OCI-LY1 (cell line): ENCODE data around the gene DEAF1.

ENCODE experiments used
- H2AFZ ChIP-seq: fragments of 200-600 bp; sonication (generic), shearing (Covaris generic); 2 replicates; pipeline ENCODE4 v1.6.0; 2014; ENCODE audit warnings: antibody characterized with exemption, mild to moderate bottlenecking, low read length
- H3F3A ChIP-seq: fragments of 200-600 bp; sonication (generic), shearing (Covaris generic); 2 replicates; pipeline ENCODE4 v1.6.0; 2014; ENCODE audit warnings: mild to moderate bottlenecking, antibody characterized with exemption, low read length, moderate library complexity; ENCODE audit not compliant: insufficient read depth
- H3K27ac ChIP-seq: fragments of 200-600 bp; sonication (generic); 2 replicates; pipeline ENCODE4 v1.5.1; 2014; ENCODE audit warnings: low read length, mixed run types, mild to moderate bottlenecking, low read depth; ENCODE audit not compliant: poor library complexity, severe bottlenecking
- H3K27me3 ChIP-seq: fragments of 200-600 bp; sonication (generic); 2 replicates; pipeline ENCODE4 v1.6.0; 2014; ENCODE audit warnings: antibody characterized with exemption, mild to moderate bottlenecking, low read length, moderate library complexity; ENCODE audit not compliant: insufficient read depth
- H3K36me3 ChIP-seq: fragments of 200-600 bp; sonication (generic); 2 replicates; pipeline ENCODE4 v1.6.1; 2014; ENCODE audit warnings: mild to moderate bottlenecking, antibody characterized with exemption, low read length, moderate library complexity, mixed read lengths; ENCODE audit not compliant: insufficient read depth
- H3K4me1 ChIP-seq: fragments of 200-600 bp; sonication (generic); 2 replicates; pipeline ENCODE4 v1.5.1; 2014; ENCODE audit warnings: mild to moderate bottlenecking, low read length, moderate library complexity; ENCODE audit not compliant: insufficient read depth, severe bottlenecking
- H3K4me2 ChIP-seq: fragments of 200-600 bp; sonication (generic), shearing (Covaris generic); 2 replicates; pipeline ENCODE4 v1.6.1; 2014; ENCODE audit warnings: low read length
- H3K4me3 ChIP-seq: fragments of 200-600 bp; sonication (generic); 2 replicates; pipeline ENCODE4 v1.5.1; 2014; ENCODE audit warnings: low read length, low read depth, mild to moderate bottlenecking, mixed read lengths; ENCODE audit not compliant: poor library complexity, severe bottlenecking
- H3K79me2 ChIP-seq: fragments of 200-600 bp; shearing (Covaris generic); 2 replicates; pipeline ENCODE4 v1.6.1; 2016; ENCODE audit warnings: mixed run types, low read length, mixed read lengths; ENCODE audit not compliant: insufficient read depth
- H3K9ac ChIP-seq: fragments of 200-600 bp; sonication (generic), shearing (Covaris generic); 2 replicates; pipeline ENCODE4 v1.6.1; 2014; ENCODE audit warnings: mild to moderate bottlenecking, low read length, mixed read lengths
- H3K9me2 ChIP-seq: fragments of 200-600 bp; sonication (generic), shearing (Covaris generic); 2 replicates; pipeline ENCODE4 v1.6.1; 2014; ENCODE audit warnings: low read depth, mild to moderate bottlenecking, low read length, mixed read lengths
- H3K9me3 ChIP-seq: fragments of 200-600 bp; shearing (Covaris generic); 2 replicates; pipeline ENCODE4 v1.6.1; 2014; ENCODE audit warnings: low read length, mixed read lengths
- H4K20me1 ChIP-seq: fragments of 200-600 bp; sonication (generic), shearing (Covaris generic); 2 replicates; pipeline ENCODE4 v1.6.0; 2016; ENCODE audit warnings: mild to moderate bottlenecking, low read length; ENCODE audit not compliant: insufficient read depth
- EZH2 ChIP-seq: fragments of 200-600 bp; sonication (generic), shearing (Covaris generic); IDR thresholded peaks from 2 replicates; pipeline ENCODE4 v1.8.0; 2017; ENCODE audit warnings: borderline replicate concordance, mixed run types, mild to moderate bottlenecking, antibody characterized with exemption, low read length, moderate library complexity, mixed read lengths
- TF ChIP-seq, protein P1 (sequence below): fragments of 200-600 bp; sonication (generic), shearing (Covaris generic); IDR thresholded peaks from 2 replicates; pipeline ENCODE4 v1.5.1; 2017; ENCODE audit warnings: mild to moderate bottlenecking, antibody characterized with exemption, low read length, moderate library complexity, mixed read lengths

DEAF1 gene

DNA sequence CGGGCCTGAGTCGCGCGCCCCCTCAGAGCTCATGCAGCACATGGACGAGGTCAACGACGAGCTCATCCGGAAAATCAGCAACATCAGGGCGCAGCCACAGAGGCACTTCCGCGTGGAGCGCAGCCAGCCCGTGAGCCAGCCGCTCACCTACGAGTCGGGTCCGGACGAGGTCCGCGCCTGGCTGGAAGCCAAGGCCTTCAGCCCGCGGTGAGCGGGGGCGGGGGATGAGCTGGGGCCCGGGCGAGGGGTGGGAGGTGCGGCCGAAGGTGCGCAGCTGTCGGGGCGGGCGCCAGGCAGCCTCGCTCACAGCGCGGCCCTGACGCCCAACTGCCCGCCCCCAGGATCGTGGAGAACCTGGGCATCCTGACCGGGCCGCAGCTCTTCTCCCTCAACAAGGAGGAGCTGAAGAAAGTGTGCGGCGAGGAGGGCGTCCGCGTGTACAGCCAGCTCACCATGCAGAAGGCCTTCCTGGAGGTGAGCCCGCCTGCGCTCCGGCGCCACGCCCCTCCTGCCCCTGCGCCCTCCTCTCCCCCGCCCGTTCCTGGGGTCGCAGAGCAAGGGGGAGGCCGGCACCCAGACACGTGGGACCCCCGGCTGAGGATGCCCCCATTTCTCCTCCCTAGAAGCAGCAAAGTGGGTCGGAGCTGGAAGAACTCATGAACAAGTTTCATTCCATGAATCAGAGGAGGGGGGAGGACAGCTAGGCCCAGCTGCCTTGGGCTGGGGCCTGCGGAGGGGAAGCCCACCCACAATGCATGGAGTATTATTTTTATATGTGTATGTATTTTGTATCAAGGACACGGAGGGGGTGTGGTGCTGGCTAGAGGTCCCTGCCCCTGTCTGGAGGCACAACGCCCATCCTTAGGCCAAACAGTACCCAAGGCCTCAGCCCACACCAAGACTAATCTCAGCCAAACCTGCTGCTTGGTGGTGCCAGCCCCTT, 31.5 kb upstream of the DEAF1 start:
- peak overlapping the region; percentile 66 for H3K4me3 ChIP-seq
- H3K36me3 ChIP-seq = no peaks in the 10 kb centered on the region
- peak overlapping the region; percentile 69 for H3K4me2 ChIP-seq
- H3K4me1 ChIP-seq = peaks cover 47% of the 10 kb centered on the region
- no peaks in the 10 kb centered on the region for H3K79me2 ChIP-seq
- no peaks in the 10 kb centered on the region for H3K9me2 ChIP-seq
- peaks cover 4% of the 10 kb centered on the region; the same call in 1 of the 2 replicates for H3K27me3 ChIP-seq
- H4K20me1 ChIP-seq = no peaks in the 10 kb centered on the region
- no peak overlapping the region for H2AFZ ChIP-seq
- peak overlapping the region; percentile 74 for H3K9ac ChIP-seq
- 0 out of 2 replicates have a peak, but pooled peaks cover 5% of the 10 kb centered on the region for H3F3A ChIP-seq
- H3K9me3 ChIP-seq = no peaks in the 10 kb centered on the region
- H3K27ac ChIP-seq = peak overlapping the region; percentile 57
- TF ChIP-seq, protein P1, sequence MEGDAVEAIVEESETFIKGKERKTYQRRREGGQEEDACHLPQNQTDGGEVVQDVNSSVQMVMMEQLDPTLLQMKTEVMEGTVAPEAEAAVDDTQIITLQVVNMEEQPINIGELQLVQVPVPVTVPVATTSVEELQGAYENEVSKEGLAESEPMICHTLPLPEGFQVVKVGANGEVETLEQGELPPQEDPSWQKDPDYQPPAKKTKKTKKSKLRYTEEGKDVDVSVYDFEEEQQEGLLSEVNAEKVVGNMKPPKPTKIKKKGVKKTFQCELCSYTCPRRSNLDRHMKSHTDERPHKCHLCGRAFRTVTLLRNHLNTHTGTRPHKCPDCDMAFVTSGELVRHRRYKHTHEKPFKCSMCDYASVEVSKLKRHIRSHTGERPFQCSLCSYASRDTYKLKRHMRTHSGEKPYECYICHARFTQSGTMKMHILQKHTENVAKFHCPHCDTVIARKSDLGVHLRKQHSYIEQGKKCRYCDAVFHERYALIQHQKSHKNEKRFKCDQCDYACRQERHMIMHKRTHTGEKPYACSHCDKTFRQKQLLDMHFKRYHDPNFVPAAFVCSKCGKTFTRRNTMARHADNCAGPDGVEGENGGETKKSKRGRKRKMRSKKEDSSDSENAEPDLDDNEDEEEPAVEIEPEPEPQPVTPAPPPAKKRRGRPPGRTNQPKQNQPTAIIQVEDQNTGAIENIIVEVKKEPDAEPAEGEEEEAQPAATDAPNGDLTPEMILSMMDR = no peak
- TF ChIP-seq EZH2 = no peak

DNA sequence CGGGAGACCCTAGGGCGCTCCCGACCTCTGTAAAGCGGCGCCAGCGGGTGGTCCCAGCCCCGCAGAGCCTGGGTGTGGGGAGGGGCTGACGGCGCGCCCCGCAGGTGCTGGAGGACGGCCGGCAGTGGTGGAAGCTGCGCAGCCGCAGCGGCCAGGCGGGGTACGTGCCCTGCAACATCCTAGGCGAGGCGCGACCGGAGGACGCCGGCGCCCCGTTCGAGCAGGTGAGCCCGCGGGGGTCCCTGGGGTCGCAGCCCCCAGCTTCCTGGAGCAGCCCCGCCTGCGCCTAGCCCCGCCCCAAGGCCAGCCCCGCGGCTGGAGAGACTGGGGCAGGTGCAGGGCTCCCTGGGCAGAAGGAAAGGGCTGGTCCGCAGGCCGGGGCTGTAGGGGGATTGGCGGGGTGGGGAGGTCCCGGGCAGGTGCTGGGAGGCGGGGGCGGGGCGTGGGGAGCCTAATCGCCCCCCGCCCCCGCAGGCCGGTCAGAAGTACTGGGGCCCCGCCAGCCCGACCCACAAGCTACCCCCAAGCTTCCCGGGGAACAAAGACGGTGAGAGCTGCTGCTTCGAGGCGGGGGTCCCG, 30.7 kb upstream of the DEAF1 start:
- Histone ChIP-seq H3K79me2 (no peaks in the 10 kb centered on the region), H3K9me3 (no peaks in the 10 kb centered on the region), H2AFZ (no peak overlapping the region), H3K27ac (peak overlapping the region; percentile 57), H3K9ac (peak overlapping the region; percentile 74), H3F3A (0 out of 2 replicates have a peak, but pooled peaks cover 5% of the 10 kb centered on the region), H3K9me2 (no peaks in the 10 kb centered on the region), H3K27me3 (peaks cover 4% of the 10 kb centered on the region; the same call in 1 of the 2 replicates), H3K4me1 (peaks cover 55% of the 10 kb centered on the region), H4K20me1 (no peaks in the 10 kb centered on the region), H3K4me2 (peak overlapping the region; percentile 69), H3K4me3 (peak overlapping the region; percentile 66), H3K36me3 (no peaks in the 10 kb centered on the region)
- TF ChIP-seq EZH2 = no peak
- TF ChIP-seq, protein P1 = no peak

DNA sequence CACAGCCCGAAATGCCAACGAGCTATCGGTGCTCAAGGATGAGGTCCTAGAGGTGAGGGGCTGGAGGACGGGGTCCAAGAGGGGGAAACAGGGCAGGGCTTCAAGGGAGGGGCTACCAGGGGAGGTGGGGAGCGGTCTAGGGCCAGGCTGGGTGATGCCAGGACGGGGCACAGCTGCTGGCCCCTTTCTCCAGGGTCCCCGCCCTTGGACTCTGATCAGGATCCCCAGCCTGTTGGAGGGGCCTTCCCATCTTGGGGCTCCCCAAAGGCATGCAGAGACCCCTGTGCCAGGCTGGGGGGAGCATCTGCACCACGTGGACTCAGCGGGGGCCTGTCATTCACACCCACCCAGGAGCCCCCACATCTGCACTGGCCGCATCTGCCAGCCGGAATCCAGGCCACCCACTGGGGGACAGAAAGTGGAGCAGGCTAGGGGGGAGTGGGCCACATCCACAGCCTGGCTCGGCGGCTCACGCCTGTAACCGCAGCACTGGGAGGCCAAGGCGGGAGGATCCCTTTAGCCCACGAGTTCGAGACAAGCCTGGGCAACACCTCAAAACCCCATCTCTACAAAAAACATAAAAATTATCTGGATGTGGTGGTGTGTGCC, 29.9 kb upstream of the DEAF1 start:
- Histone ChIP-seq H3K9ac (peak overlapping the region; percentile 74; the same call in 1 of the 2 replicates), H3K9me3 (no peaks in the 10 kb centered on the region), H2AFZ (no peak overlapping the region), H3K9me2 (no peaks in the 10 kb centered on the region), H3K4me3 (peak overlapping the region; percentile 66), H4K20me1 (no peaks in the 10 kb centered on the region), H3K27me3 (peaks cover 4% of the 10 kb centered on the region), H3K4me1 (peaks cover 55% of the 10 kb centered on the region), H3K79me2 (no peaks in the 10 kb centered on the region), H3K27ac (peak overlapping the region; percentile 57), H3K4me2 (peak overlapping the region; percentile 69), H3F3A (0 out of 2 replicates have a peak, but pooled peaks cover 5% of the 10 kb centered on the region), H3K36me3 (no peaks in the 10 kb centered on the region)
- TF ChIP-seq, protein P1 = no peak
- no peak for TF ChIP-seq EZH2
